HCT116 (cell line): Measurements from ENCODE around the gene UBE4A. TPM values are rescaled to one million over a fixed set of nuclear protein-coding genes. Genes with fewer than 3 reads are reported as not detected.

Experiments used
- ATAC-seq: fragments of 200-7000 bp; cut with Tn5 transposase; 2 replicates; pipeline ENCODE4 v1.9.1; 2020; ENCODE audit warnings: mild to moderate bottlenecking, moderate library complexity
- Bru-seq: library from RNA; stranded (reverse); fragments of 400-500 nt; gene quantifications from one replicate; lab custom pipeline; 2021; lab: Mats Ljungman, UMichigan
- BruChase-seq, 2 experiments: library from RNA; stranded (reverse); fragments of 400-500 nt; gene quantifications; one replicate each; lab custom pipeline; 2021; lab: Mats Ljungman, UMichigan
- BruUV-seq: library from RNA; stranded (reverse); fragments of 400-500 nt; replicated peaks from 2 replicates; lab custom pipeline; 2021; lab: Mats Ljungman, UMichigan
- CTCF ChIA-PET: fragments of 300-600 bp; sonication (Branson Sonifier 250); formaldehyde crosslinking; loops from one replicate; lab custom pipeline; 2021; ENCODE audit warnings: antibody characterized with exemption; lab: Charles Lee
- POLR2A ChIA-PET: fragments of 300-600, 350-600 bp; sonication (Branson Sonifier 250); formaldehyde crosslinking; loops from one replicate; lab custom pipeline; 2021; ENCODE audit warnings: antibody characterized with exemption; lab: Charles Lee
- RAD21 ChIA-PET, 2 experiments: fragments of 300-600 bp; sonication (Branson Sonifier 250); formaldehyde crosslinking; loops; one replicate each; lab custom pipeline; 2023; ENCODE audit warnings: low total read pairs in 2 of 2; ENCODE audit not compliant: uncharacterized antibody in 2 of 2, unreplicated experiment in 2 of 2, low non-redundant PET in 1 of 2; lab: Charles Lee
- DNase-seq: peaks from one replicate; pipeline ENCODE4 v3.0.0-alpha.2; 2010; ENCODE audit warnings: low read depth, low spot score
- H2AFZ ChIP-seq: fragments of 200-600 bp; shearing (Covaris generic), sonication (generic); 2 replicates; pipeline ENCODE4 v1.6.1; 2017; ENCODE audit warnings: low read depth, mixed run types, mixed read lengths, antibody characterized with exemption, low read length; ENCODE audit not compliant: poor library complexity, severe bottlenecking
- H3K27ac ChIP-seq: 2 replicates; pipeline ENCODE4 v1.5.1; 2012; ENCODE audit warnings: low read depth, low read length
- H3K27me3 ChIP-seq: fragments of 200-600 bp; sonication (generic); 2 replicates; pipeline ENCODE4 v1.6.1; 2016; ENCODE audit warnings: mixed run types, low read length, mixed read lengths; ENCODE audit not compliant: insufficient read depth
- H3K36me3 ChIP-seq, 2 experiments: fragments of 200-500 bp in 1 of 2; fragments of 200-600 bp in 1 of 2; sonication (Bioruptor generic) in 1 of 2; sonication (generic) in 1 of 2; 2 replicates each; pipeline versions ENCODE4 v1.5.1 to v1.6.1; 2014 to 2016; ENCODE audit warnings: low read length in 2 of 2, inconsistent platforms in 1 of 2, mixed read lengths in 1 of 2, mixed run types in 1 of 2; ENCODE audit not compliant: insufficient read depth in 2 of 2, control insufficient read depth in 1 of 2
- H3K4me1 ChIP-seq, 2 experiments: fragments of 200-600 bp in 1 of 2; sonication (generic) in 1 of 2; 2 replicates each; pipeline versions ENCODE4 v1.5.1 to v1.6.1; 2012 to 2017; ENCODE audit warnings: low read length in 2 of 2, inconsistent platforms in 1 of 2, mild to moderate bottlenecking in 1 of 2, mixed read lengths in 1 of 2, mixed run types in 1 of 2, moderate library complexity in 1 of 2; ENCODE audit not compliant: insufficient read depth in 2 of 2, control insufficient read depth in 1 of 2
- H3K4me2 ChIP-seq: fragments of 200-600 bp; sonication (generic); 2 replicates; pipeline ENCODE4 v1.6.1; 2017; ENCODE audit warnings: mixed run types, low read length, mixed read lengths
- H3K4me3 ChIP-seq, 2 experiments: fragments of 200-600 bp in 1 of 2; sonication (generic) in 1 of 2; replicated peaks in 1 of 2; 2 replicates each; pipeline ENCODE4 v1.5.1; 2011 to 2016; ENCODE audit warnings: low read length in 2 of 2, control low read depth in 1 of 2, low read depth in 1 of 2, mild to moderate bottlenecking in 1 of 2, mixed read lengths in 1 of 2, mixed run types in 1 of 2
- H3K79me2 ChIP-seq: fragments of 200-600 bp; sonication (generic); 2 replicates; pipeline ENCODE4 v1.6.1; 2017; ENCODE audit warnings: mild to moderate bottlenecking, mixed run types, low read length, moderate library complexity, mixed read lengths; ENCODE audit not compliant: insufficient read depth
- H3K9ac ChIP-seq: fragments of 200-600 bp; sonication (generic); 2 replicates; pipeline ENCODE4 v1.6.1; 2016; ENCODE audit warnings: low read length, mixed read lengths
- H3K9me2 ChIP-seq: fragments of 200-600 bp; sonication (generic), shearing (Covaris generic); 2 replicates; pipeline ENCODE4 v1.6.1; 2017; ENCODE audit warnings: mixed run types, mild to moderate bottlenecking, moderate library complexity; ENCODE audit not compliant: insufficient read depth
- H3K9me3 ChIP-seq, 2 experiments: fragments of 200-500 bp in 1 of 2; fragments of 200-600 bp in 1 of 2; sonication (Bioruptor generic) in 1 of 2; sonication (generic) in 1 of 2; 2 replicates each; pipeline ENCODE4 v1.6.1; 2014 to 2017; ENCODE audit warnings: low read length in 2 of 2, mixed read lengths in 2 of 2, inconsistent platforms in 1 of 2, low read depth in 1 of 2, mild to moderate bottlenecking in 1 of 2, mixed run types in 1 of 2, moderate library complexity in 1 of 2; ENCODE audit not compliant: control insufficient read depth in 1 of 2, insufficient read depth in 1 of 2
- H4K20me1 ChIP-seq: fragments of 200-600 bp; sonication (generic), shearing (Covaris generic); 2 replicates; pipeline ENCODE4 v1.6.1; 2017; ENCODE audit warnings: mixed run types, mild to moderate bottlenecking, moderate library complexity; ENCODE audit not compliant: insufficient read depth
- CBX3 ChIP-seq: IDR thresholded peaks from 2 replicates; pipeline ENCODE4 v1.6.1; 2012; ENCODE audit warnings: low read depth
- CEBPB ChIP-seq: IDR thresholded peaks from 2 replicates; pipeline ENCODE4 v1.6.1; 2012; ENCODE audit warnings: low read depth
- CTCF ChIP-seq, 3 experiments: fragments of 200-600 bp in 1 of 3; sonication (generic) in 1 of 3; IDR thresholded peaks in 2 of 3; conservative IDR thresholded peaks in 1 of 3; 2 replicates each; pipeline ENCODE4 v1.5.1; 2012 to 2017; ENCODE audit warnings: low read depth in 2 of 3, low read length in 2 of 3, antibody characterized with exemption in 1 of 3, borderline replicate concordance in 1 of 3, control low read depth in 1 of 3, mild to moderate bottlenecking in 1 of 3, mixed read lengths in 1 of 3, mixed run types in 1 of 3, moderate library complexity in 1 of 3; ENCODE audit not compliant: insufficient read depth in 1 of 3
- ELF1 ChIP-seq: IDR thresholded peaks from 2 replicates; pipeline ENCODE4 v1.6.1; 2012; ENCODE audit warnings: low read depth, borderline replicate concordance
- EZH2 ChIP-seq: fragments of 200-600 bp; sonication (generic); IDR thresholded peaks from 2 replicates; pipeline ENCODE4 v1.6.1; 2017; ENCODE audit warnings: antibody characterized with exemption, mixed run types
- EZH2phosphoT487 ChIP-seq: fragments of 200-600 bp; IDR thresholded peaks from 2 replicates; pipeline ENCODE4 v1.6.1; 2018; ENCODE audit warnings: antibody characterized with exemption, borderline replicate concordance
- JUND ChIP-seq: IDR thresholded peaks from 2 replicates; pipeline ENCODE4 v1.6.1; 2012
- POLR2A ChIP-seq: IDR thresholded peaks from 2 replicates; pipeline ENCODE4 v1.7.0; 2011; ENCODE audit warnings: borderline replicate concordance; ENCODE audit not compliant: insufficient read depth, insufficient read length; ENCODE audit errors: extremely low read depth
- POLR2AphosphoS5 ChIP-seq: IDR thresholded peaks from 2 replicates; pipeline ENCODE4 v1.6.1; 2011; ENCODE audit warnings: mild to moderate bottlenecking, low read depth, low read length, moderate library complexity
- RAD21 ChIP-seq: IDR thresholded peaks from 2 replicates; pipeline ENCODE4 v1.6.1; 2012; ENCODE audit warnings: low read depth, mild to moderate bottlenecking
- SIN3A ChIP-seq: IDR thresholded peaks from 2 replicates; pipeline ENCODE4 v1.6.1; 2012; ENCODE audit warnings: low read depth
- SP1 ChIP-seq: IDR thresholded peaks from 2 replicates; pipeline ENCODE4 v1.6.1; 2012; ENCODE audit warnings: low read depth
- SRF ChIP-seq: IDR thresholded peaks from 2 replicates; pipeline ENCODE4 v1.6.1; 2012; ENCODE audit warnings: low read depth
- TCF7L2 ChIP-seq: IDR thresholded peaks from 2 replicates; pipeline ENCODE4 v1.7.0; 2011; ENCODE audit warnings: borderline replicate concordance, inconsistent platforms; ENCODE audit not compliant: insufficient read depth, insufficient read length; ENCODE audit errors: extremely low read depth
- YY1 ChIP-seq: IDR thresholded peaks from 2 replicates; pipeline ENCODE4 v1.6.1; 2011; ENCODE audit warnings: low read length, low read depth, moderate library complexity, mild to moderate bottlenecking; ENCODE audit not compliant: insufficient replicate concordance; ENCODE audit errors: extremely low read depth
- ZBTB33 ChIP-seq: IDR thresholded peaks from 2 replicates; pipeline ENCODE4 v1.6.1; 2011; ENCODE audit warnings: mild to moderate bottlenecking, low read length, moderate library complexity; ENCODE audit not compliant: insufficient replicate concordance; ENCODE audit errors: extremely low read depth
- ZFX ChIP-seq: fragments of 450-650 bp; IDR thresholded peaks from 2 replicates; pipeline ENCODE4 v1.6.1; 2017
- intact Hi-C: fragments of 100-400 bp; cut with micrococcal nuclease; formaldehyde crosslinking; loops from 2 replicates; pipeline ENCODE4 v1.10.0; 2022
- long read RNA-seq: library from polyadenylated mRNA; unstranded; transcript quantifications from one replicate; pipeline ENCODE4 v2.0.0, GENCODE V29; 2021; ENCODE audit not compliant: unreplicated experiment
- polyA plus RNA-seq: library from polyadenylated mRNA; unstranded; fragments of >200 nt; gene quantifications from 2 replicates; pipeline ENCODE4 v1.2.1, GENCODE V29; 2012; ENCODE audit warnings: missing spikeins
- total RNA-seq: library from RNA; stranded (reverse); gene quantifications from one replicate; pipeline ENCODE4 v1.2.1, GENCODE V29; 2021; ENCODE audit not compliant: unreplicated experiment
- TF ChIP-seq, protein P1 (sequence below): IDR thresholded peaks from 2 replicates; pipeline ENCODE4 v1.6.1; 2012; ENCODE audit warnings: low read depth

The UBE4A gene
- total RNA-seq, result 49.9 TPM
- 10.7 and 13.3 TPM in 2 replicates for polyA plus RNA-seq
- percentile 84 among the genes with signal in this experiment for Bru-seq, nascent RNA
- percentile 97 among the genes with signal in this experiment for BruChase-seq, experiment 1, labeled RNA remaining after a 6-hour chase
- percentile 93 among the genes with signal in this experiment for BruChase-seq, experiment 2, labeled RNA remaining after a 2-hour chase
- long read RNA-seq, full-length matches to known transcripts, result 15 of 41 reads
- long read RNA-seq, partial matches to known transcripts, result 19 of 41 reads
- long read RNA-seq, other reads (novel, unspliced or antisense), result 7 of 41 reads

- Histone ChIP-seq H3K9ac (peak within 1 kb of the TSS; percentile 77), H3K4me3 (peak within 1 kb of the TSS; percentile 83 to 97), H3K4me1 (peaks cover 8 to 10% of the 10 kb centered on the region in 2 experiments), H3K27ac (peak within 1 kb of the TSS; percentile 33), H3K27me3 (no peaks in the 10 kb centered on the region), H4K20me1 (no peaks in the 10 kb centered on the region), H2AFZ (no peak within 1 kb of the TSS), H3K4me2 (peak within 1 kb of the TSS; percentile 90), H3K9me3 (no peaks in the 10 kb centered on the region), H3K9me2 (no peaks in the 10 kb centered on the region), H3K36me3 (no peaks in the 10 kb centered on the region), H3K79me2 (peaks cover 50% of the 10 kb centered on the region)
- peak; percentile 97 for DNase-seq
- ATAC-seq, result peak; percentile 96
- intact Hi-C loops, result no loop called here
- POLR2A ChIA-PET, result interaction anchor here (0.6 to 1.2 kb wide), 2 partner anchors 51 to 64 kb away, joined by 3 to 5 read pairs; no protein-coding TSS in a partner anchor
- RAD21 ChIA-PET, result no interaction called here
- no TSS peak for BruUV-seq
- CTCF ChIA-PET, result interaction anchor here (1.4 kb wide), 1 partner anchor 161 kb away, joined by 11 read pairs; no protein-coding TSS in a partner anchor
- no peak for TF ChIP-seq EZH2phosphoT487
- peak; percentile 97 for TF ChIP-seq POLR2AphosphoS5
- TF ChIP-seq RAD21, result no peak
- peak; percentile 43 for TF ChIP-seq YY1
- TF ChIP-seq TCF7L2, result no peak
- no peak for TF ChIP-seq ZBTB33
- TF ChIP-seq POLR2A, result peak; percentile 88
- TF ChIP-seq SP1, result peak; percentile 61
- TF ChIP-seq, protein P1, sequence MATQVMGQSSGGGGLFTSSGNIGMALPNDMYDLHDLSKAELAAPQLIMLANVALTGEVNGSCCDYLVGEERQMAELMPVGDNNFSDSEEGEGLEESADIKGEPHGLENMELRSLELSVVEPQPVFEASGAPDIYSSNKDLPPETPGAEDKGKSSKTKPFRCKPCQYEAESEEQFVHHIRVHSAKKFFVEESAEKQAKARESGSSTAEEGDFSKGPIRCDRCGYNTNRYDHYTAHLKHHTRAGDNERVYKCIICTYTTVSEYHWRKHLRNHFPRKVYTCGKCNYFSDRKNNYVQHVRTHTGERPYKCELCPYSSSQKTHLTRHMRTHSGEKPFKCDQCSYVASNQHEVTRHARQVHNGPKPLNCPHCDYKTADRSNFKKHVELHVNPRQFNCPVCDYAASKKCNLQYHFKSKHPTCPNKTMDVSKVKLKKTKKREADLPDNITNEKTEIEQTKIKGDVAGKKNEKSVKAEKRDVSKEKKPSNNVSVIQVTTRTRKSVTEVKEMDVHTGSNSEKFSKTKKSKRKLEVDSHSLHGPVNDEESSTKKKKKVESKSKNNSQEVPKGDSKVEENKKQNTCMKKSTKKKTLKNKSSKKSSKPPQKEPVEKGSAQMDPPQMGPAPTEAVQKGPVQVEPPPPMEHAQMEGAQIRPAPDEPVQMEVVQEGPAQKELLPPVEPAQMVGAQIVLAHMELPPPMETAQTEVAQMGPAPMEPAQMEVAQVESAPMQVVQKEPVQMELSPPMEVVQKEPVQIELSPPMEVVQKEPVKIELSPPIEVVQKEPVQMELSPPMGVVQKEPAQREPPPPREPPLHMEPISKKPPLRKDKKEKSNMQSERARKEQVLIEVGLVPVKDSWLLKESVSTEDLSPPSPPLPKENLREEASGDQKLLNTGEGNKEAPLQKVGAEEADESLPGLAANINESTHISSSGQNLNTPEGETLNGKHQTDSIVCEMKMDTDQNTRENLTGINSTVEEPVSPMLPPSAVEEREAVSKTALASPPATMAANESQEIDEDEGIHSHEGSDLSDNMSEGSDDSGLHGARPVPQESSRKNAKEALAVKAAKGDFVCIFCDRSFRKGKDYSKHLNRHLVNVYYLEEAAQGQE, result no peak
- no peak for TF ChIP-seq CTCF (IDR thresholded peaks at IDR 0.05 in 2 of 3, conservative IDR thresholded peaks at IDR 0.05 in 1 of 3; ENCODE audit: borderline replicate concordance in 1 of 3, insufficient read depth in 1 of 3, low read depth in 2 of 3, low read length in 2 of 3)
- peak; percentile 85 for TF ChIP-seq SIN3A
- no peak for TF ChIP-seq JUND
- no peak for TF ChIP-seq CEBPB
- TF ChIP-seq ELF1, result peak; percentile 97
- TF ChIP-seq SRF, result peak; percentile 95
- TF ChIP-seq ZFX, result no peak
- TF ChIP-seq EZH2, result no peak
- no peak for TF ChIP-seq CBX3
Measured at GRCh38 chr11:118359295-118359958, at the start of gene UBE4A. Gene UBE4A, plus strand, starts transcription at chr11:118359600. Its CDS starts 5,481 bp downstream, at chr11:118365081.
